HepG2 (cell line): ENCODE data around the gene GLYR1. TPM values are rescaled to one million over a fixed set of nuclear protein-coding genes. Genes with fewer than 3 reads are reported as not detected.

Experiments
- KDM3A ChIP-seq: IDR thresholded peaks from 2 replicates; pipeline ENCODE4 v1.6.1; 2018; ENCODE audit warnings: low read depth, missing compliant biosample characterization
- KDM5A ChIP-seq: fragments of 200-600 bp; sonication (generic); IDR thresholded peaks from 2 replicates; pipeline ENCODE4 v1.7.0; 2018; ENCODE audit warnings: antibody characterized with exemption, mild to moderate bottlenecking, low read length, borderline replicate concordance
- MED8 ChIP-seq: sonication (generic); formaldehyde crosslinking; IDR thresholded peaks from 2 replicates; pipeline ENCODE4 v1.8.1; 2023; ENCODE audit warnings: mild to moderate bottlenecking, missing genetic modification reagents; ENCODE audit not compliant: insufficient replicate concordance
- STAT5B ChIP-seq: sonication (generic); formaldehyde crosslinking; IDR thresholded peaks from 2 replicates; pipeline ENCODE4 v1.4.0; 2020; ENCODE audit warnings: missing genetic modification reagents
- TARDBP ChIP-seq: sonication (generic); formaldehyde crosslinking; IDR thresholded peaks from 2 replicates; pipeline ENCODE4 v1.8.0; 2022; ENCODE audit warnings: mild to moderate bottlenecking, missing genetic modification reagents
- YY1 ChIP-seq: IDR thresholded peaks from 2 replicates; pipeline ENCODE4 v1.6.1; 2011; ENCODE audit warnings: low read length, low read depth, moderate library complexity, mild to moderate bottlenecking; ENCODE audit not compliant: insufficient read depth, insufficient replicate concordance
- ZC3H4 ChIP-seq: sonication (generic); formaldehyde crosslinking; IDR thresholded peaks from 2 replicates; pipeline ENCODE4 v1.4.0; 2020; ENCODE audit warnings: missing genetic modification reagents, borderline replicate concordance
- ZNF354B ChIP-seq: sonication (generic); formaldehyde crosslinking; IDR thresholded peaks from 2 replicates; pipeline ENCODE4 v1.8.0; 2022; ENCODE audit warnings: mild to moderate bottlenecking, missing genetic modification reagents
- ZNF782 ChIP-seq: sonication (generic); formaldehyde crosslinking; IDR thresholded peaks from 2 replicates; pipeline ENCODE4 v1.4.0; 2020; ENCODE audit warnings: missing genetic modification reagents, mild to moderate bottlenecking, borderline replicate concordance
- ZNF839 ChIP-seq: sonication (generic); formaldehyde crosslinking; IDR thresholded peaks from 2 replicates; pipeline ENCODE4 v1.4.0; 2020; ENCODE audit warnings: missing genetic modification reagents, mild to moderate bottlenecking, borderline replicate concordance
- ZSCAN29 ChIP-seq: sonication (generic); formaldehyde crosslinking; conservative IDR thresholded peaks from 2 replicates; pipeline ENCODE4 v1.4.0; 2020; ENCODE audit warnings: mild to moderate bottlenecking, missing genetic modification reagents
- polyA plus RNA-seq, 8 experiments: library from polyadenylated mRNA; depleted of rRNA in 3 of 8; stranded (reverse) in 7 of 8; unstranded in 1 of 8; fragments of >200 nt; fragmentation: Illumina TruSeq in 4 of 8; extraction: Trizol in 4 of 8; gene quantifications; 2 replicates each; pipeline versions ENCODE4 v1.2.1 to v1.2.3, GENCODE V29; 2011 to 2016; ENCODE audit warnings: low read depth in 4 of 8, missing spikeins in 1 of 8, mixed read lengths in 1 of 8; ENCODE audit not compliant: insufficient read depth in 1 of 8
- total RNA-seq, 5 experiments: library from RNA; depleted of rRNA; stranded (reverse); fragments of >200 nt; fragmentation: Illumina TruSeq; extraction: Trizol; gene quantifications; 2 replicates each; pipeline ENCODE4 v1.2.3, GENCODE V29; 2016; ENCODE audit warnings: low read depth in 1 of 5
- TF ChIP-seq, protein P1 (sequence below): sonication (generic); formaldehyde crosslinking; IDR thresholded peaks from 2 replicates; pipeline ENCODE4 v1.4.0; 2020; ENCODE audit warnings: mild to moderate bottlenecking, missing genetic modification reagents
- TF ChIP-seq, protein P2 (sequence below): sonication (generic); formaldehyde crosslinking; conservative IDR thresholded peaks from 2 replicates; pipeline ENCODE4 v1.4.0; 2020; ENCODE audit warnings: missing genetic modification reagents
- TF ChIP-seq, protein P3 (sequence below): sonication (generic); formaldehyde crosslinking; IDR thresholded peaks from 2 replicates; pipeline ENCODE4 v1.5.0; 2020; ENCODE audit warnings: mild to moderate bottlenecking, missing genetic modification reagents
- TF ChIP-seq, protein P4 (sequence below): sonication (generic); formaldehyde crosslinking; IDR thresholded peaks from 2 replicates; pipeline ENCODE4 v1.4.0; 2020; ENCODE audit warnings: missing genetic modification reagents

GLYR1 gene
- total and polyA plus RNA-seq, 2 of the 13 experiments (the other 11 are each of a cell fraction or from before 2014, with no cell fraction given) = 28.3 to 48.7 TPM

DNA sequence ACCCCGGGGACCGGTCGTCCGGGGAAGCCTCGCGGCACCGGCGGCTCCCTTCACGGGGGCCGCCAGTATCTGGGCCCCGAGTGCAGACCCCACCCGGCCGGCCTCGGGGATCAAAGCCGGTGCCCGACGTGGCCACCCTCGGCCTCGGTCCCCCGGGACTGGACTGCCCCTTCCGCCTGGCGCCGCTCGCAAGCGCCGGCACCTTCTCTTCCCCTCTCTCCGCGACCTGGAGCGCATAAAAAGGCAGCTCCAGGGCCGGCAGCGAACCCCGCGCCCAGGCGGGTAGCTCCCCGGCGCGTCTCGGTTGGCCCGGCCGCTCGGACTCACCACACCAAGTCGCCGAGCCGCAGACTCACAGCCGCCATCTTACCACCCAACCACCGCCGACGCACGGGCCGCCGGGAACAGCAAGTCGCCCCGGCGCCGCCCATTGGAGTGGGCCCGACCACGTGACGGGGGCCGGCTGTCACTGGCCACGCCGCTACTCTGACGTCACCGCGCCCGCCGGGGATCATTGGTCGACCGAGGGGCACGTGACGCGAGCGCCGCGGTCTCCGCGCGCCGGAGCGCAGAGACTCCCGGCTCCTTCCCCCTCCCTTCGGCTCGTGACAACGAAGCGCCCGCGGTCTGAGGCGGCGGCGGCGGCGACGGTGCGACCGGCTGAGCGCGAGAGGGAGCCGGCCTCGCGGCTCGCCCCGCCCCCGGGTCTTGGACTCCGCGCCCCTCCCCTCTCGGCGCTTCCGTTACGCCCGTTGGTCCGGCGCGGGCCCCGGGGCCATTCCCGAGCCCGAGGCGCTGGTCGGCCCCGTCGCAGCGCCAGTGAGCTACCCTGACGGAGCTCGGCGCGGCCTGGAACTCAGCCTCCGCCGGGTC, at the start of gene GLYR1, which contains the start of gene UBN1 (continued):
- peak; percentile 73 for TF ChIP-seq MED8
- peak; percentile 59; the same call in 1 of the 2 replicates for TF ChIP-seq KDM5A
- no peak for TF ChIP-seq ZSCAN29 (CRISPR knock-in tag)
- TF ChIP-seq ZC3H4 (CRISPR knock-in tag) = no peak
- 0 out of 2 replicates have a peak, but pooled peaks have one; percentile 15 for TF ChIP-seq ZNF839
- TF ChIP-seq, protein P1, sequence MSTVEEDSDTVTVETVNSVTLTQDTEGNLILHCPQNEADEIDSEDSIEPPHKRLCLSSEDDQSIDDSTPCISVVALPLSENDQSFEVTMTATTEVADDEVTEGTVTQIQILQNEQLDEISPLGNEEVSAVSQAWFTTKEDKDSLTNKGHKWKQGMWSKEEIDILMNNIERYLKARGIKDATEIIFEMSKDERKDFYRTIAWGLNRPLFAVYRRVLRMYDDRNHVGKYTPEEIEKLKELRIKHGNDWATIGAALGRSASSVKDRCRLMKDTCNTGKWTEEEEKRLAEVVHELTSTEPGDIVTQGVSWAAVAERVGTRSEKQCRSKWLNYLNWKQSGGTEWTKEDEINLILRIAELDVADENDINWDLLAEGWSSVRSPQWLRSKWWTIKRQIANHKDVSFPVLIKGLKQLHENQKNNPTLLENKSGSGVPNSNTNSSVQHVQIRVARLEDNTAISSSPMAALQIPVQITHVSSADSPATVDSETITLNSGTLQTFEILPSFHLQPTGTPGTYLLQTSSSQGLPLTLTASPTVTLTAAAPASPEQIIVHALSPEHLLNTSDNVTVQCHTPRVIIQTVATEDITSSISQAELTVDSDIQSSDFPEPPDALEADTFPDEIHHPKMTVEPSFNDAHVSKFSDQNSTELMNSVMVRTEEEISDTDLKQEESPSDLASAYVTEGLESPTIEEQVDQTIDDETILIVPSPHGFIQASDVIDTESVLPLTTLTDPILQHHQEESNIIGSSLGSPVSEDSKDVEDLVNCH (CRISPR knock-in tag) = no peak
- no peak for TF ChIP-seq STAT5B (CRISPR knock-in tag)
- TF ChIP-seq, protein P2, sequence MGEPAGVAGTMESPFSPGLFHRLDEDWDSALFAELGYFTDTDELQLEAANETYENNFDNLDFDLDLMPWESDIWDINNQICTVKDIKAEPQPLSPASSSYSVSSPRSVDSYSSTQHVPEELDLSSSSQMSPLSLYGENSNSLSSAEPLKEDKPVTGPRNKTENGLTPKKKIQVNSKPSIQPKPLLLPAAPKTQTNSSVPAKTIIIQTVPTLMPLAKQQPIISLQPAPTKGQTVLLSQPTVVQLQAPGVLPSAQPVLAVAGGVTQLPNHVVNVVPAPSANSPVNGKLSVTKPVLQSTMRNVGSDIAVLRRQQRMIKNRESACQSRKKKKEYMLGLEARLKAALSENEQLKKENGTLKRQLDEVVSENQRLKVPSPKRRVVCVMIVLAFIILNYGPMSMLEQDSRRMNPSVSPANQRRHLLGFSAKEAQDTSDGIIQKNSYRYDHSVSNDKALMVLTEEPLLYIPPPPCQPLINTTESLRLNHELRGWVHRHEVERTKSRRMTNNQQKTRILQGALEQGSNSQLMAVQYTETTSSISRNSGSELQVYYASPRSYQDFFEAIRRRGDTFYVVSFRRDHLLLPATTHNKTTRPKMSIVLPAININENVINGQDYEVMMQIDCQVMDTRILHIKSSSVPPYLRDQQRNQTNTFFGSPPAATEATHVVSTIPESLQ = no peak
- 0 out of 2 replicates have a peak, but pooled peaks have one; percentile 28 for TF ChIP-seq ZNF354B (CRISPR knock-in tag)
- TF ChIP-seq, protein P3, sequence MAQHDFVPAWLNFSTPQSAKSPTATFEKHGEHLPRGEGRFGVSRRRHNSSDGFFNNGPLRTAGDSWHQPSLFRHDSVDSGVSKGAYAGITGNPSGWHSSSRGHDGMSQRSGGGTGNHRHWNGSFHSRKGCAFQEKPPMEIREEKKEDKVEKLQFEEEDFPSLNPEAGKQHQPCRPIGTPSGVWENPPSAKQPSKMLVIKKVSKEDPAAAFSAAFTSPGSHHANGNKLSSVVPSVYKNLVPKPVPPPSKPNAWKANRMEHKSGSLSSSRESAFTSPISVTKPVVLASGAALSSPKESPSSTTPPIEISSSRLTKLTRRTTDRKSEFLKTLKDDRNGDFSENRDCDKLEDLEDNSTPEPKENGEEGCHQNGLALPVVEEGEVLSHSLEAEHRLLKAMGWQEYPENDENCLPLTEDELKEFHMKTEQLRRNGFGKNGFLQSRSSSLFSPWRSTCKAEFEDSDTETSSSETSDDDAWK (CRISPR knock-in tag) = no peak
- peak; percentile 95 for TF ChIP-seq YY1
- TF ChIP-seq, protein P4, sequence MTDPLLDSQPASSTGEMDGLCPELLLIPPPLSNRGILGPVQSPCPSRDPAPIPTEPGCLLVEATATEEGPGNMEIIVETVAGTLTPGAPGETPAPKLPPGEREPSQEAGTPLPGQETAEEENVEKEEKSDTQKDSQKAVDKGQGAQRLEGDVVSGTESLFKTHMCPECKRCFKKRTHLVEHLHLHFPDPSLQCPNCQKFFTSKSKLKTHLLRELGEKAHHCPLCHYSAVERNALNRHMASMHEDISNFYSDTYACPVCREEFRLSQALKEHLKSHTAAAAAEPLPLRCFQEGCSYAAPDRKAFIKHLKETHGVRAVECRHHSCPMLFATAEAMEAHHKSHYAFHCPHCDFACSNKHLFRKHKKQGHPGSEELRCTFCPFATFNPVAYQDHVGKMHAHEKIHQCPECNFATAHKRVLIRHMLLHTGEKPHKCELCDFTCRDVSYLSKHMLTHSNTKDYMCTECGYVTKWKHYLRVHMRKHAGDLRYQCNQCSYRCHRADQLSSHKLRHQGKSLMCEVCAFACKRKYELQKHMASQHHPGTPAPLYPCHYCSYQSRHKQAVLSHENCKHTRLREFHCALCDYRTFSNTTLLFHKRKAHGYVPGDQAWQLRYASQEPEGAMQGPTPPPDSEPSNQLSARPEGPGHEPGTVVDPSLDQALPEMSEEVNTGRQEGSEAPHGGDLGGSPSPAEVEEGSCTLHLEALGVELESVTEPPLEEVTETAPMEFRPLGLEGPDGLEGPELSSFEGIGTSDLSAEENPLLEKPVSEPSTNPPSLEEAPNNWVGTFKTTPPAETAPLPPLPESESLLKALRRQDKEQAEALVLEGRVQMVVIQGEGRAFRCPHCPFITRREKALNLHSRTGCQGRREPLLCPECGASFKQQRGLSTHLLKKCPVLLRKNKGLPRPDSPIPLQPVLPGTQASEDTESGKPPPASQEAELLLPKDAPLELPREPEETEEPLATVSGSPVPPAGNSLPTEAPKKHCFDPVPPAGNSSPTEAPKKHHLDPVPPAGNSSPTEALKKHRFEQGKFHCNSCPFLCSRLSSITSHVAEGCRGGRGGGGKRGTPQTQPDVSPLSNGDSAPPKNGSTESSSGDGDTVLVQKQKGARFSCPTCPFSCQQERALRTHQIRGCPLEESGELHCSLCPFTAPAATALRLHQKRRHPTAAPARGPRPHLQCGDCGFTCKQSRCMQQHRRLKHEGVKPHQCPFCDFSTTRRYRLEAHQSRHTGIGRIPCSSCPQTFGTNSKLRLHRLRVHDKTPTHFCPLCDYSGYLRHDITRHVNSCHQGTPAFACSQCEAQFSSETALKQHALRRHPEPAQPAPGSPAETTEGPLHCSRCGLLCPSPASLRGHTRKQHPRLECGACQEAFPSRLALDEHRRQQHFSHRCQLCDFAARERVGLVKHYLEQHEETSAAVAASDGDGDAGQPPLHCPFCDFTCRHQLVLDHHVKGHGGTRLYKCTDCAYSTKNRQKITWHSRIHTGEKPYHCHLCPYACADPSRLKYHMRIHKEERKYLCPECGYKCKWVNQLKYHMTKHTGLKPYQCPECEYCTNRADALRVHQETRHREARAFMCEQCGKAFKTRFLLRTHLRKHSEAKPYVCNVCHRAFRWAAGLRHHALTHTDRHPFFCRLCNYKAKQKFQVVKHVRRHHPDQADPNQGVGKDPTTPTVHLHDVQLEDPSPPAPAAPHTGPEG (CRISPR knock-in tag) = no peak; the same call in none of the 2 replicates
- no peak; the same call in 1 of the 2 replicates for TF ChIP-seq ZNF782 (CRISPR knock-in tag)
- TF ChIP-seq TARDBP (CRISPR knock-in tag) = peak; percentile 44; the same call in 1 of the 2 replicates
- 0 out of 2 replicates have a peak, but pooled peaks have one; percentile 33 for TF ChIP-seq KDM3A (CRISPR knock-in tag)
